ENCODE data around the gene LITAFD. TPM values are rescaled to one million over a fixed set of nuclear protein-coding genes. Genes with fewer than 3 reads are reported as not detected.
"Not testable (repeated sequence)": the region's sequence is repeated elsewhere in the genome, so short reads cannot be mapped to it uniquely, and the experiment has no call there.

The LITAFD gene
- polyA plus RNA-seq, 1 donor from 2014 or later = not detected

GRCh38 chr16:8837594-8837993 lies 44.6 kb upstream of the LITAFD start:
- not testable (repeated sequence) for H3K9me3 ChIP-seq (ENCODE audit: low read length); H4K20me1 ChIP-seq (ENCODE audit: insufficient read depth); H3K27me3 ChIP-seq (ENCODE audit: insufficient read depth, low read depth, low read length); H3K4me2 ChIP-seq (ENCODE audit: low read length); H3K4me3 ChIP-seq (ENCODE audit: low read length); H3K9me2 ChIP-seq (ENCODE audit: insufficient read depth, low read length); H3F3A ChIP-seq (ENCODE audit: insufficient read depth, low read length, poor library complexity, severe bottlenecking); H3K9ac ChIP-seq (ENCODE audit: low read length); H2AFZ ChIP-seq (ENCODE audit: low read depth, low read length); H3K27ac ChIP-seq (ENCODE audit: low read length); H3K79me2 ChIP-seq (replicated peaks; ENCODE audit: insufficient read depth, low read length); H3K36me3 ChIP-seq (ENCODE audit: insufficient read depth, low read length)

- not testable (repeated sequence) for H4K20me1 ChIP-seq (ENCODE audit: insufficient read depth); H3K36me3 ChIP-seq (ENCODE audit: insufficient read depth, low read length); H2AFZ ChIP-seq (ENCODE audit: low read depth, low read length); H3K4me2 ChIP-seq (ENCODE audit: low read length); H3F3A ChIP-seq (ENCODE audit: insufficient read depth, low read length, poor library complexity, severe bottlenecking); H3K4me3 ChIP-seq (ENCODE audit: low read length); H3K27me3 ChIP-seq (ENCODE audit: insufficient read depth, low read depth, low read length); H3K9me3 ChIP-seq (ENCODE audit: low read length); H3K27ac ChIP-seq (ENCODE audit: low read length); H3K79me2 ChIP-seq (replicated peaks; ENCODE audit: insufficient read depth, low read length); H3K9me2 ChIP-seq (ENCODE audit: insufficient read depth, low read length); H3K9ac ChIP-seq (ENCODE audit: low read length)
Observed at GRCh38 chr16:8842016-8842415, 40.1 kb upstream of the LITAFD start.

GRCh38 chr16:8843296-8843695 lies 38.9 kb upstream of the LITAFD start:
- not testable (repeated sequence) for H3K9me3 ChIP-seq (ENCODE audit: low read length); H3K79me2 ChIP-seq (replicated peaks; ENCODE audit: insufficient read depth, low read length); H3K4me3 ChIP-seq (ENCODE audit: low read length); H3F3A ChIP-seq (ENCODE audit: insufficient read depth, low read length, poor library complexity, severe bottlenecking); H4K20me1 ChIP-seq (ENCODE audit: insufficient read depth); H3K9me2 ChIP-seq (ENCODE audit: insufficient read depth, low read length); H3K4me2 ChIP-seq (ENCODE audit: low read length); H3K27ac ChIP-seq (ENCODE audit: low read length); H3K9ac ChIP-seq (ENCODE audit: low read length); H3K36me3 ChIP-seq (ENCODE audit: insufficient read depth, low read length); H2AFZ ChIP-seq (ENCODE audit: low read depth, low read length); H3K27me3 ChIP-seq (ENCODE audit: insufficient read depth, low read depth, low read length)

GRCh38 chr16:8845699-8846298 lies 36.4 kb upstream of the LITAFD start:
- Histone ChIP-seq H3K4me2 (ENCODE audit: low read length) (no peak overlapping the region), H3K9ac (ENCODE audit: low read length) (no peak overlapping the region), H3K4me3 (ENCODE audit: low read length) (no peak overlapping the region), H4K20me1 (ENCODE audit: insufficient read depth) (no peaks in the 10 kb centered on the region), H3K36me3 (ENCODE audit: insufficient read depth, low read length) (no peaks in the 10 kb centered on the region), H3K79me2 (replicated peaks; ENCODE audit: insufficient read depth, low read length) (no peaks in the 10 kb centered on the region), H3K9me2 (ENCODE audit: insufficient read depth, low read length) (no peaks in the 10 kb centered on the region), H3F3A (ENCODE audit: insufficient read depth, low read length, poor library complexity, severe bottlenecking) (no peaks in the 10 kb centered on the region), H3K27ac (ENCODE audit: low read length) (no peak overlapping the region), H3K27me3 (ENCODE audit: insufficient read depth, low read depth, low read length) (no peaks in the 10 kb centered on the region), H2AFZ (ENCODE audit: low read depth, low read length) (no peak overlapping the region), H3K9me3 (ENCODE audit: low read length) (no peaks in the 10 kb centered on the region)
- TF ChIP-seq REST (IDR thresholded peaks at IDR 0.05; ENCODE audit: borderline replicate concordance) = no peak
- no peak for TF ChIP-seq EZH2 (IDR thresholded peaks at IDR 0.05; ENCODE audit: borderline replicate concordance, insufficient read depth, low read length, poor library complexity, severe bottlenecking)
- TF ChIP-seq TAF1 (IDR thresholded peaks at IDR 0.05; ENCODE audit: low read depth) = no peak
- no peak for TF ChIP-seq SMC3 (conservative IDR thresholded peaks at IDR 0.05; ENCODE audit: poor library complexity)
- no peak for TF ChIP-seq EP300 (conservative IDR thresholded peaks at IDR 0.05; ENCODE audit: poor library complexity, severe bottlenecking)
- no peak for TF ChIP-seq CTCF (IDR thresholded peaks at IDR 0.05; ENCODE audit: poor library complexity, severe bottlenecking)
- no peak for TF ChIP-seq POLR2AphosphoS5 (IDR thresholded peaks at IDR 0.05)
- TF ChIP-seq RAD21 (conservative IDR thresholded peaks at IDR 0.05) = no peak
- TF ChIP-seq MXI1 (conservative IDR thresholded peaks at IDR 0.05; ENCODE audit: poor library complexity, severe bottlenecking) = no peak
